Iris pigment epithelial cell (primary cell): Measurements from ENCODE around the gene CDH2.

Source experiments
- DNase-seq: peaks from one replicate; pipeline ENCODE4 v3.0.0-alpha.2; 2011; ENCODE audit warnings: low read depth

Gene CDH2

GRCh38 chr18:27995770-27996502, 181.0 kb downstream of the CDH2 start:
- DNase-seq: no peak

- DNase-seq: no peak
These were observed 182.4 kb downstream of the CDH2 start for GRCh38 chr18:27994571-27994970.

- no peak for DNase-seq
These were observed 185.5 kb downstream of the CDH2 start for GRCh38 chr18:27991391-27991790.

GRCh38 chr18:27985832-27986231, 191.1 kb downstream of the CDH2 start:
- DNase-seq: no peak

- no peak for DNase-seq
These were observed 193.2 kb downstream of the CDH2 start for GRCh38 chr18:27983780-27984179.

- no peak for DNase-seq
These were observed 200.0 kb downstream of the CDH2 start for GRCh38 chr18:27976806-27977408.

- no peak for DNase-seq
These were observed 206.6 kb downstream of the CDH2 start for GRCh38 chr18:27970321-27970720.

GRCh38 chr18:27969206-27969605, 207.7 kb downstream of the CDH2 start:
- no peak for DNase-seq

GRCh38 chr18:27967913-27968824, 208.8 kb downstream of the CDH2 start:
- peak; percentile 39 for DNase-seq

GRCh38 chr18:27966881-27967280, 210.0 kb downstream of the CDH2 start:
- peak; percentile 28 for DNase-seq

- DNase-seq: peak; percentile 36
These were observed 212.1 kb downstream of the CDH2 start for GRCh38 chr18:27964811-27965210.

- peak; percentile 36 for DNase-seq
These were observed 217.8 kb downstream of the CDH2 start for GRCh38 chr18:27959101-27959500.

GRCh38 chr18:27956001-27956640, 220.8 kb downstream of the CDH2 start:
- DNase-seq: no peak

- peak; percentile 96 for DNase-seq
These were observed 222.7 kb downstream of the CDH2 start for GRCh38 chr18:27954226-27954625.

- no peak for DNase-seq
These were observed 224.2 kb downstream of the CDH2 start for GRCh38 chr18:27952741-27953140.

GRCh38 chr18:27950648-27951228, 226.2 kb downstream of the CDH2 start:
- no peak for DNase-seq

- no peak for DNase-seq
These were observed 227.9 kb downstream of the CDH2 start for GRCh38 chr18:27948986-27949385.

- peak; percentile 82 for DNase-seq
These were observed 234.2 kb downstream of the CDH2 start for GRCh38 chr18:27942706-27943105.

GRCh38 chr18:27931535-27931934, 245.4 kb downstream of the CDH2 start:
- DNase-seq: no peak

- no peak for DNase-seq
These were observed 254.2 kb downstream of the CDH2 start for GRCh38 chr18:27922780-27923179.

- DNase-seq: peak; percentile 95
These were observed 254.8 kb downstream of the CDH2 start for GRCh38 chr18:27921904-27922751.
